Keratinocyte (primary cell): ENCODE measurements around the gene CDKAL1. TPM values are rescaled to one million over a fixed set of nuclear protein-coding genes. Genes with fewer than 3 reads are reported as not detected.

Experiments used
- DNase-seq: peaks from one replicate; pipeline ENCODE4 v3.0.0-alpha.2; 2011; ENCODE audit warnings: low read depth, missing footprints, low spot score
- FAIRE-seq: peaks from 2 replicates; lab custom pipeline; 2011; peaks lifted over from hg19 to GRCh38; lab: Jason Lieb, UNC
- H2AFZ ChIP-seq: 2 replicates; pipeline ENCODE4 v1.6.0; 2012; ENCODE audit warnings: low read length, control low read depth, inconsistent platforms; ENCODE audit not compliant: control insufficient read depth
- H3K27ac ChIP-seq: 2 replicates; pipeline ENCODE4 v1.5.1; 2011; ENCODE audit warnings: low read length; ENCODE audit not compliant: control insufficient read depth, insufficient read depth
- H3K27me3 ChIP-seq: 3 replicates; pipeline ENCODE4 v1.6.0; 2011; ENCODE audit warnings: low read length; ENCODE audit not compliant: control insufficient read depth, insufficient read depth; ENCODE audit errors: extremely low read depth
- H3K36me3 ChIP-seq, 2 experiments: 2 replicates in 1 of 2; 3 replicates in 1 of 2; pipeline ENCODE4 v1.5.1; 2011; ENCODE audit warnings: low read length in 2 of 2, mild to moderate bottlenecking in 1 of 2; ENCODE audit not compliant: control insufficient read depth in 2 of 2, insufficient read depth in 2 of 2; ENCODE audit errors: extremely low read depth in 1 of 2
- H3K4me1 ChIP-seq: 3 replicates; pipeline ENCODE4 v1.5.1; 2011; ENCODE audit warnings: low read length; ENCODE audit not compliant: control insufficient read depth, insufficient read depth; ENCODE audit errors: extremely low read depth
- H3K4me2 ChIP-seq: 3 replicates; pipeline ENCODE4 v1.6.0; 2011; ENCODE audit warnings: low read depth, low read length; ENCODE audit not compliant: control insufficient read depth, insufficient read depth; ENCODE audit errors: extremely low read depth
- H3K4me3 ChIP-seq, 3 experiments: fragments of 200-600 bp in 1 of 3; sonication (generic) in 1 of 3; 2 replicates in 2 of 3; 3 replicates in 1 of 3; pipeline ENCODE4 v1.5.1; 2011 to 2016; ENCODE audit warnings: low read length in 3 of 3, mild to moderate bottlenecking in 3 of 3, control low read depth in 2 of 3, inconsistent platforms in 1 of 3, low read depth in 1 of 3, mixed read lengths in 1 of 3, mixed run types in 1 of 3, moderate library complexity in 1 of 3; ENCODE audit not compliant: control insufficient read depth in 2 of 3, insufficient read depth in 2 of 3; ENCODE audit errors: extremely low read depth in 1 of 3
- H3K79me2 ChIP-seq: 2 replicates; pipeline ENCODE4 v1.6.0; 2012; ENCODE audit warnings: low read length; ENCODE audit not compliant: control insufficient read depth, insufficient read depth
- H3K9ac ChIP-seq: 3 replicates; pipeline ENCODE4 v1.6.0; 2011; ENCODE audit warnings: low read length; ENCODE audit not compliant: control insufficient read depth, insufficient read depth; ENCODE audit errors: extremely low read depth
- H3K9me1 ChIP-seq: 3 replicates; pipeline ENCODE4 v1.6.0; 2011; ENCODE audit warnings: low read length; ENCODE audit not compliant: control insufficient read depth, insufficient read depth; ENCODE audit errors: extremely low read depth
- H3K9me3 ChIP-seq: 2 replicates; pipeline ENCODE4 v1.5.1; 2012; ENCODE audit warnings: low read depth, low read length; ENCODE audit not compliant: control insufficient read depth
- H4K20me1 ChIP-seq: 3 replicates; pipeline ENCODE4 v1.6.0; 2011; ENCODE audit warnings: low read length; ENCODE audit not compliant: control insufficient read depth, insufficient read depth; ENCODE audit errors: extremely low read depth
- EZH2 ChIP-seq: IDR thresholded peaks from one replicate; pipeline ENCODE4 v1.6.1; 2012; ENCODE audit warnings: inconsistent platforms, mild to moderate bottlenecking, low read length, moderate library complexity
- dilution Hi-C: fragments of 300-500 bp; cut with MboI; formaldehyde crosslinking; loops from one replicate; pipeline ENCODE4 v1.7.0; 2020; ENCODE audit warnings: low sequenced_read_pairs; ENCODE audit not compliant: extremely low pct_ligation_motif_present
- polyA plus RNA-seq, 5 experiments: library from polyadenylated mRNA; depleted of rRNA in 3 of 5; stranded (reverse) in 3 of 5; stranded (forward) in 1 of 5; unstranded in 1 of 5; fragments of >200 nt; gene quantifications; 1 replicate in 1 of 5; 2 replicates in 3 of 5; 3 replicates in 1 of 5; pipeline versions ENCODE4 v1.2.1 to v1.2.3, GENCODE V29; 2011 to 2012; ENCODE audit warnings: missing spikeins in 2 of 5, low read depth in 1 of 5, low replicate concordance in 1 of 5
- TF ChIP-seq, protein P1 (sequence below), 3 experiments: IDR thresholded peaks in 1 of 3; conservative IDR thresholded peaks in 1 of 3; optimal IDR thresholded peaks in 1 of 3; 2 replicates in 2 of 3; 3 replicates in 1 of 3; pipeline versions ENCODE3 to v1.5.1; 2011; ENCODE audit warnings: low read length in 3 of 3, mild to moderate bottlenecking in 3 of 3, moderate library complexity in 2 of 3, control low read depth in 1 of 3, inconsistent platforms in 1 of 3; ENCODE audit not compliant: insufficient read depth in 2 of 3; ENCODE audit errors: extremely low read depth in 1 of 3

The CDKAL1 gene
- polyA plus RNA-seq, 1 donor (not counting 4 experiments of a cell fraction or from before 2014, with no cell fraction given) = 5.6 TPM

DNA sequence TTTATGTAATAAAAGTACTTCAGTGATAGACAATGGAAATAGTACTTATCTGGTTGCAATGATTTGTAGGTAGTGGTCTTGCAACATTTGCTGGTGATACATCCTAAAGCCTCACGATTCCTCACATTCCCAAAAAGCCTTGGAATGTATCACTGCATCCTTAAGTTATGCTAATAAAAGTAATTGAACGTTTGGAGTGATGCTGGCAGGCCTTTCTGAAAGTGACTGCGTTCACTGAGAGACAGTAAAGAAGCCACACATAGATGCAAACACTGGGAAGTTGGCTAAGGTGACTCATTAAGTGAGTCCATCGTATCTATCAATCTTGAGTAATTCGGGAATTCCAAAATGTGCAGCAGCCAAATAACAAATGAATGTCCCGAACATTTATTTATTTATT lies 615.2 kb downstream of the CDKAL1 start:
- TF ChIP-seq, protein P1, sequence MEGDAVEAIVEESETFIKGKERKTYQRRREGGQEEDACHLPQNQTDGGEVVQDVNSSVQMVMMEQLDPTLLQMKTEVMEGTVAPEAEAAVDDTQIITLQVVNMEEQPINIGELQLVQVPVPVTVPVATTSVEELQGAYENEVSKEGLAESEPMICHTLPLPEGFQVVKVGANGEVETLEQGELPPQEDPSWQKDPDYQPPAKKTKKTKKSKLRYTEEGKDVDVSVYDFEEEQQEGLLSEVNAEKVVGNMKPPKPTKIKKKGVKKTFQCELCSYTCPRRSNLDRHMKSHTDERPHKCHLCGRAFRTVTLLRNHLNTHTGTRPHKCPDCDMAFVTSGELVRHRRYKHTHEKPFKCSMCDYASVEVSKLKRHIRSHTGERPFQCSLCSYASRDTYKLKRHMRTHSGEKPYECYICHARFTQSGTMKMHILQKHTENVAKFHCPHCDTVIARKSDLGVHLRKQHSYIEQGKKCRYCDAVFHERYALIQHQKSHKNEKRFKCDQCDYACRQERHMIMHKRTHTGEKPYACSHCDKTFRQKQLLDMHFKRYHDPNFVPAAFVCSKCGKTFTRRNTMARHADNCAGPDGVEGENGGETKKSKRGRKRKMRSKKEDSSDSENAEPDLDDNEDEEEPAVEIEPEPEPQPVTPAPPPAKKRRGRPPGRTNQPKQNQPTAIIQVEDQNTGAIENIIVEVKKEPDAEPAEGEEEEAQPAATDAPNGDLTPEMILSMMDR (optimal IDR thresholded peaks at IDR 0.05 in 1 of 3, IDR thresholded peaks at IDR 0.05 in 1 of 3, conservative IDR thresholded peaks at IDR 0.05 in 1 of 3; ENCODE audit: extremely low read depth in 1 of 3, insufficient read depth in 2 of 3, low read length in 3 of 3) = no peak
- no peak for TF ChIP-seq EZH2
- H3K4me2 ChIP-seq = no peak overlapping the region
- H2AFZ ChIP-seq = no peak overlapping the region
- H3K9me1 ChIP-seq = no peaks in the 10 kb centered on the region
- H3K4me1 ChIP-seq = no peaks in the 10 kb centered on the region
- H3K79me2 ChIP-seq = no peaks in the 10 kb centered on the region
- H3K9me3 ChIP-seq = no peaks in the 10 kb centered on the region
- DNase-seq = no peak
- no peak overlapping the region for H3K9ac ChIP-seq
- H3K27me3 ChIP-seq = no peaks in the 10 kb centered on the region
- H4K20me1 ChIP-seq = no peaks in the 10 kb centered on the region
- no peak overlapping the region for H3K27ac ChIP-seq
- no peak overlapping the region for H3K4me3 ChIP-seq
- dilution Hi-C loops = no loop called here
- H3K36me3 ChIP-seq = no peaks in the 10 kb centered on the region
- FAIRE-seq = no peak

DNA sequence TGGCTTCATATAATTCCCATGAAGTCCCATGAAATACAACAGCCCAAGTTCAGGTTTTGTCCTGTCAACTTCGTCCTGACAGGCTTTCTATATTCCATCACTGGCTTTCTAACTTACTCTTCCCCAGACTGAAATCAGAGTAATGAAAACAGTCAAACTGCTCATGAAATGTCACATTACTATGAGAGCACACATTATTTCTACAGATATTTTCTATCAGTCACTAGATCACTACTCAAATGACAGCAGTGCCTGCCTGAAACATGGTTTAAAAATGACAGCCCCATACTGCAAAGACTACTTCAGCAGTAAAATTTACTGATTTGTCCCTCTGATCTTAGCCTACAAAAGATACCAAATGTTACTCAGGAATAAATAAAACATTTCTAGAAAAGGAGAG lies 616.4 kb downstream of the CDKAL1 start:
- Histone ChIP-seq H2AFZ (no peak overlapping the region), H3K9ac (no peak overlapping the region), H3K27ac (no peak overlapping the region), H3K4me3 (no peak overlapping the region), H3K4me1 (no peaks in the 10 kb centered on the region), H4K20me1 (no peaks in the 10 kb centered on the region), H3K27me3 (no peaks in the 10 kb centered on the region), H3K79me2 (no peaks in the 10 kb centered on the region), H3K4me2 (no peak overlapping the region), H3K9me3 (no peaks in the 10 kb centered on the region), H3K9me1 (no peaks in the 10 kb centered on the region), H3K36me3 (no peaks in the 10 kb centered on the region)
- peak; percentile 5 for FAIRE-seq
- dilution Hi-C loops = no loop called here
- no peak for DNase-seq
- no peak for TF ChIP-seq EZH2
- TF ChIP-seq, protein P1 (optimal IDR thresholded peaks at IDR 0.05 in 1 of 3, IDR thresholded peaks at IDR 0.05 in 1 of 3, conservative IDR thresholded peaks at IDR 0.05 in 1 of 3; ENCODE audit: extremely low read depth in 1 of 3, insufficient read depth in 2 of 3, low read length in 3 of 3) = no peak
